ENCODE results near the gene NEK11.

NEK11 gene

DNA sequence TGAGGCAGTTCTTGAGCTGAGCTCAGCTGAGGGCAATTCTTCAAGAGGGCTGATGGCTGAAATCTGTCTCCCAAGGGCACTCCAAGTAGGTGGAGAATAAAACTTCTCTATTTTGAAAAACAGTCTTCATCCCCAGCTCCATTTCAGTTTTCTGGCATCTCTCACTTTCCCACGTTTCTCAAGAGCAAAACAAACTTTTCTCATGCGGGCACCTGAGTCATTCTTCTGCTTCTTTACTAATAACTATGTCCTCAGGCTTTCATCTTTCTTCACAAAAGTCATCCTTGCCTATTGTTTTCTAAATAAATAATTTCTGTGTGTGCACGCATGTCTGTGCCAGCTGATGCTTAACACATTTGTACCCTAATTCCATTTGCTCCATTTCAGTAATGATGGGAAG is 258.8 kb downstream of the NEK11 start:
- DNase-seq (ENCODE audit: extremely low spot score): no peak
- ChIA-PET POLR2A (no interaction called here), CTCF (no interaction called here)
- no peak for TF ChIP-seq HDGF (IDR thresholded peaks at IDR 0.05; ENCODE audit: borderline replicate concordance)
- no peak for TF ChIP-seq SP1 (IDR thresholded peaks at IDR 0.05)
- TF ChIP-seq, protein P1, sequence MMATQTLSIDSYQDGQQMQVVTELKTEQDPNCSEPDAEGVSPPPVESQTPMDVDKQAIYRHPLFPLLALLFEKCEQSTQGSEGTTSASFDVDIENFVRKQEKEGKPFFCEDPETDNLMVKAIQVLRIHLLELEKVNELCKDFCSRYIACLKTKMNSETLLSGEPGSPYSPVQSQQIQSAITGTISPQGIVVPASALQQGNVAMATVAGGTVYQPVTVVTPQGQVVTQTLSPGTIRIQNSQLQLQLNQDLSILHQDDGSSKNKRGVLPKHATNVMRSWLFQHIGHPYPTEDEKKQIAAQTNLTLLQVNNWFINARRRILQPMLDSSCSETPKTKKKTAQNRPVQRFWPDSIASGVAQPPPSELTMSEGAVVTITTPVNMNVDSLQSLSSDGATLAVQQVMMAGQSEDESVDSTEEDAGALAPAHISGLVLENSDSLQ (IDR thresholded peaks at IDR 0.05): no peak
- no peak for TF ChIP-seq FOXM1 (IDR thresholded peaks at IDR 0.05; ENCODE audit: borderline replicate concordance)
- no peak for TF ChIP-seq FOXK2 (IDR thresholded peaks at IDR 0.05)
- no peak for TF ChIP-seq FOXA1 (IDR thresholded peaks at IDR 0.05)
- TF ChIP-seq CTBP1 (IDR thresholded peaks at IDR 0.05; ENCODE audit: borderline replicate concordance): no peak
- TF ChIP-seq ARNT (IDR thresholded peaks at IDR 0.05): no peak
- TF ChIP-seq ELF4 (IDR thresholded peaks at IDR 0.05): no peak
- TF ChIP-seq NFRKB (IDR thresholded peaks at IDR 0.05): no peak
- TF ChIP-seq BHLHE40 (IDR thresholded peaks at IDR 0.05; ENCODE audit: borderline replicate concordance): no peak
- no peak for TF ChIP-seq ZNF384 (IDR thresholded peaks at IDR 0.05)

DNA sequence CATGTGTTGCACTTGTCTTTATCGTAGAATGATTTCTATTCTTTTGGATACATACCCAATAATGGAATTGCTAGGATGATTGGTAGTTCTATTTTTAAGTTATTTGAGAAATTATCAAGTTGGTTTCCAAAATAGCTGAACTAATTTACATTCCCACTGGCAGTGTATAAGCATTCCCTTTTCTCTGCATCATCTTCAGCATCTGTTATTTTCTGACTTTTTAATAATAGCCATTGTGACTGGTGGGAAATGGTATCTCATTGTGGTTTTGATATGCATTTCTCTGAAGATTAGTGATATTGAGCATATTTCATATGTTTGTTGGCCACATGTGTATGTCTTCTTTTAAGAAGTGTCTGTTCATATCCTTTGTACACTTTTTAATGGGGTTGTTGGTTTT is 273.2 kb downstream of the NEK11 start:
- POLR2A ChIA-PET: no interaction called here
- TF ChIP-seq LEF1 (IDR thresholded peaks at IDR 0.05; ENCODE audit: borderline replicate concordance) (no peak), SP1 (IDR thresholded peaks at IDR 0.05) (no peak), TARDBP (IDR thresholded peaks at IDR 0.05) (no peak), ARNT (IDR thresholded peaks at IDR 0.05) (no peak), HDGF (IDR thresholded peaks at IDR 0.05; ENCODE audit: borderline replicate concordance) (no peak), BHLHE40 (IDR thresholded peaks at IDR 0.05; ENCODE audit: borderline replicate concordance) (no peak), ZNF384 (IDR thresholded peaks at IDR 0.05) (no peak), ELF4 (IDR thresholded peaks at IDR 0.05) (no peak), CTBP1 (IDR thresholded peaks at IDR 0.05; ENCODE audit: borderline replicate concordance) (no peak), L3MBTL2 (conservative IDR thresholded peaks at IDR 0.05) (no peak), SUZ12 (IDR thresholded peaks at IDR 0.05) (no peak), FOXA1 (IDR thresholded peaks at IDR 0.05) (no peak), NFRKB (IDR thresholded peaks at IDR 0.05) (no peak), FOXK2 (IDR thresholded peaks at IDR 0.05) (no peak), FOXM1 (IDR thresholded peaks at IDR 0.05; ENCODE audit: borderline replicate concordance) (no peak)
- TF ChIP-seq, protein P1 (IDR thresholded peaks at IDR 0.05): no peak
- CTCF ChIA-PET: no interaction called here
- DNase-seq (ENCODE audit: extremely low spot score): no peak

DNA sequence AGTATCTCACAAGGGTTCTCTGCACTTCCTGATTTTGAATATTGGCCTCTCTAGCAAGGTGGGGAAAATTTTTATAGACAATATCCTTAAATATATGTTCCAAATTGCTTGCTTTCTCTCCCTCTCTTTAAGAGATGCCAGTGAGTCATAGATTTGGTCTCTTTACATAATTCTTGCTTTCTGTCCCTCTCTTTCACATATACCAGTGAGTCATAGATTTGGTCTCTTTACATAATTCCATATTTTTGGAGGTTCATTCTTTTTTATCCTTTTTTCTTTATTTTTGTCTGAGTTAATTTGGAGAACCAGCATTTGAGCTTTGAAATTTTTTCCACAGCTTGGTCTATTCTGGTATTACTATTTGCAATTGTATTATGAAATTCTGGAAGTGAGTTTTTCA is 277.2 kb downstream of the NEK11 start:
- ChIA-PET CTCF (no interaction called here), POLR2A (no interaction called here)
- DNase-seq (ENCODE audit: extremely low spot score): no peak
- no peak for TF ChIP-seq HDGF (IDR thresholded peaks at IDR 0.05; ENCODE audit: borderline replicate concordance)
- no peak for TF ChIP-seq CTBP1 (IDR thresholded peaks at IDR 0.05; ENCODE audit: borderline replicate concordance)
- TF ChIP-seq, protein P1 (IDR thresholded peaks at IDR 0.05): no peak
- no peak for TF ChIP-seq BHLHE40 (IDR thresholded peaks at IDR 0.05; ENCODE audit: borderline replicate concordance)
- TF ChIP-seq LEF1 (IDR thresholded peaks at IDR 0.05; ENCODE audit: borderline replicate concordance): no peak
- TF ChIP-seq TARDBP (IDR thresholded peaks at IDR 0.05): no peak
- no peak for TF ChIP-seq L3MBTL2 (conservative IDR thresholded peaks at IDR 0.05)
- no peak for TF ChIP-seq FOXA1 (IDR thresholded peaks at IDR 0.05)
- no peak for TF ChIP-seq ARNT (IDR thresholded peaks at IDR 0.05)
- no peak for TF ChIP-seq FOXK2 (IDR thresholded peaks at IDR 0.05)
- no peak for TF ChIP-seq NFRKB (IDR thresholded peaks at IDR 0.05)
- TF ChIP-seq SP1 (IDR thresholded peaks at IDR 0.05): no peak
- TF ChIP-seq FOXM1 (IDR thresholded peaks at IDR 0.05; ENCODE audit: borderline replicate concordance): no peak
- no peak for TF ChIP-seq ZNF384 (IDR thresholded peaks at IDR 0.05)
- TF ChIP-seq SUZ12 (IDR thresholded peaks at IDR 0.05): no peak
- no peak for TF ChIP-seq ELF4 (IDR thresholded peaks at IDR 0.05)

DNA sequence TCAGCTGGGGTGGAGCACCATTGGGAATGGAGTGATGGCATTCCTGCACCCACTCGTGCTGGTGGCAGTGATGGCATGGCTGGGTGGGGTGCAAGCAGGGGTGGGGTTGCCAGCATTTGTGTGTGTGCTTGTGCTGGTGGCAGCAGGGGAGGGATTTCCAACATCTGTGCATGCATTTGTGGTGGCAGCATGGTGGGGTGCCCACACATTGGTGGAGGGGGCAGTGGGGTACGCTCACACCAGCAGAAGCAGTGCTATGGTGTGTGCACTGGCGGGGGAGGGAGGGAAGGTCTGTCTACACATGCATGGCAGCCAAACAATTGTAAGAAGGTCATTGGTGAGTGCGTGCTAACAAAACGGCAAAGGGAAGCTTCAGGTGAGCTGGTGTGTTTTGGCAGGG is 278.2 kb downstream of the NEK11 start:
- CTCF ChIA-PET: no interaction called here
- POLR2A ChIA-PET: no interaction called here
- TF ChIP-seq TARDBP (IDR thresholded peaks at IDR 0.05): no peak
- no peak for TF ChIP-seq FOXK2 (IDR thresholded peaks at IDR 0.05)
- DNase-seq (ENCODE audit: extremely low spot score): no peak

DNA sequence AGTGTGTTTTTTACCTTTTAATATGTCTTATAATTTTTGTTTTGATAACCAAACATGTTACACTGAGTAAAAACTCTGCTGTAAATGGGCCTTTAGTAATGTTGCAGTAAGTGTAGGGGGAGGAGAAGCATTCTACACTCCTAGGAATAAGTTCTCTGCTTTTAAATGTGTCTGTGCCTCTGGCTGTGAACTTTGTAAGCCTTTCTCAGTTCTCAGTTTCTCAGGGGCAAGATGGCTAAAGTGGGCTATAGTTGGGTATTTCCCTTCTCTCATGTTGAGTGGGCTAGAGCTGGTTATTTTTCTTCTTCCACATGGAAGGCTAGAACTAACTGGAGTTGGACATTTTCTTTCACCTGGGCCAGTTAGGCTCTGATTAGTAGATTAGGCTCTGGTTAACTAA is 279.6 kb downstream of the NEK11 start:
- POLR2A ChIA-PET: no interaction called here
- CTCF ChIA-PET: no interaction called here
- no peak for DNase-seq (ENCODE audit: extremely low spot score)
- TF ChIP-seq ARNT (IDR thresholded peaks at IDR 0.05) (no peak), FOXK2 (IDR thresholded peaks at IDR 0.05) (no peak), FOXM1 (IDR thresholded peaks at IDR 0.05; ENCODE audit: borderline replicate concordance) (no peak), LEF1 (IDR thresholded peaks at IDR 0.05; ENCODE audit: borderline replicate concordance) (no peak), FOXA1 (IDR thresholded peaks at IDR 0.05) (no peak), L3MBTL2 (conservative IDR thresholded peaks at IDR 0.05) (no peak), SUZ12 (IDR thresholded peaks at IDR 0.05) (no peak), ZNF384 (IDR thresholded peaks at IDR 0.05) (no peak), CTBP1 (IDR thresholded peaks at IDR 0.05; ENCODE audit: borderline replicate concordance) (no peak), TARDBP (IDR thresholded peaks at IDR 0.05) (no peak)
- TF ChIP-seq, protein P1 (IDR thresholded peaks at IDR 0.05): no peak

DNA sequence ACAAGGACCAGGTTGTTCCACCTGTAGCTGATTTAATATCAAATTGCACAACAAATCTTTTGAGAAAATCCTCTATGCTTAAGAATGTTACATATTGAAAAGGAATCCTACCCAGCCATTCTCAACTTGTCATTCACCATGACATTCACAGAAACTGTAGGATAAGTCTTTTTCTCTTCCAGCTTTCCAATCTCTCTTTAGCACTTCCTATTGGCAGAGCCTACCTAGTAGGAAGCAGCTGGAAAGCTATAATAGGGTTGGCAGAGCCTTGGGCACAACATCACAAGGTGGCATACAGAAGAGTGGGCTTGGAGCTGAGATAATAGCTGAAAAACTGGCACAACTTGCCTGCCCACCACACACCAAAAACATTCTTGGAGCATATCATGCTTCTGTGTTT is 287.6 kb downstream of the NEK11 start:
- no peak for TF ChIP-seq BHLHE40 (IDR thresholded peaks at IDR 0.05; ENCODE audit: borderline replicate concordance)
- TF ChIP-seq, protein P1 (IDR thresholded peaks at IDR 0.05): no peak
- no peak for TF ChIP-seq ELF4 (IDR thresholded peaks at IDR 0.05)
- TF ChIP-seq HDGF (IDR thresholded peaks at IDR 0.05; ENCODE audit: borderline replicate concordance): no peak
- no peak for TF ChIP-seq CTBP1 (IDR thresholded peaks at IDR 0.05; ENCODE audit: borderline replicate concordance)
- no peak for DNase-seq (ENCODE audit: extremely low spot score)
- ChIA-PET CTCF (no interaction called here), POLR2A (no interaction called here)

Data from HEK293T (cell line).